Lower leg skin (tissue), 4 donors: ENCODE measurements around the gene ETHE1. TPM values are rescaled to one million over a fixed set of nuclear protein-coding genes. Genes with fewer than 3 reads are reported as not detected.

Experiments
- DNase-seq, 2 donors: peaks; one replicate each; pipeline ENCODE4 v3.0.0-alpha.2; 2019; ENCODE audit warnings: low spot score in 2 of 2
- H3K4me3 ChIP-seq: fragments of 200-600 bp; sonication (generic); 2 replicates; pipeline ENCODE4 v1.5.1; 2017; ENCODE audit warnings: mild to moderate bottlenecking, low read depth; ENCODE audit not compliant: poor library complexity, severe bottlenecking
- POLR2A ChIP-seq, 2 donors: fragments of 450-650 bp; IDR thresholded peaks; one replicate each; pipeline ENCODE4 v1.6.1; 2016 to 2017; ENCODE audit warnings: antibody characterized with exemption in 2 of 2, mild to moderate bottlenecking in 1 of 2, moderate library complexity in 1 of 2
- WGBS, 2 donors: methylation state at CpG; one replicate each; pipeline ENCODE4 v1.1.5; 2018; 5-methylcytosine and 5-hydroxymethylcytosine counted together
- intact Hi-C: fragments of 100-400 bp; cut with DNase I; formaldehyde crosslinking; loops from one replicate; pipeline ENCODE4 v1.15.0; 2023; ENCODE audit warnings: low total_unique reads
- total RNA-seq, 4 donors: library from RNA; depleted of rRNA; stranded (reverse); fragments of >200 nt; gene quantifications; one replicate each; pipeline ENCODE4 v1.1.0, GENCODE V29; 2016
- TF ChIP-seq, protein P1 (sequence below), 3 donors: fragments of 450-650 bp; IDR thresholded peaks; one replicate each; pipeline ENCODE4 v1.5.1; 2016; ENCODE audit warnings: antibody characterized with exemption in 3 of 3, mild to moderate bottlenecking in 3 of 3, moderate library complexity in 2 of 3

ETHE1 gene
- total RNA-seq, 4 donors from 2014 or later: 63.4 to 79.3 (median 72.8) TPM

DNA sequence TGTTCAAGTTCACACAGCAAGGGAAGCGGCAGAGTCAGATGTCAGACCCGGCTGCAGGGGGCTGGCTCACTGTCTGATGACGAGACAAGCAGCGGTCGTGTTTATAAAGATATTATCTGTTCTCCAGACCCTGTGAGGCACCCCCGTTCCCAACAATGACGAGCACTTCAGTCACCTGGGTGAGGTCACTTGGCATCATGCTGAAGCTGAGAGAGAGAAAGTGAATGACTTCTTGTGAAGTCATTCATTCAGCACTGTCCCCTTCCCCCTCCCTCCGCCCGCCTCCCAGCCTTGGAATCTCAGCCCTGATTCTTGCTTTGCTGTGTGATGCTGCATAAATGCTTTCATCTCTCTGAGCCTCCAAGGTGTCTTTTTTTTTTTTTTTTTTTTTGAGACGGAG is 56.7 kb downstream of the ETHE1 start:
- 61 to 66% methylated on average over 10 of the region's 10 CpGs for WGBS, 2 donors
- intact Hi-C loops: no loop called here

DNA sequence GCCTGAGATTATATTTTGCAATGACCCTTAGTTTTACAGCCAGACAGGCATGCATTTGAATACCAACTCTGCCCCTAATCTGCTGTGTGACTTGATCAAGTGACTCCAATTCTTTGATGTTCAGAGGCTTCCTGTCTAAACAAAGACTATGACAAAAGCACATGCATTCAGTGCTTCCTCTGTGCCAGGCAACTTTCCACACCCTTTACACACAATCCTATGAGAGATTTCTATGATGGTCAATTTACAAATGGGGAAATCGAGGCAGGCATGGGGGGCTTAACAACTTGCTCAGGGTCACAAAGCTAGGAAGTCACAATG is 57.9 kb downstream of the ETHE1 start:
- DNase-seq: no peak
- no peak for TF ChIP-seq POLR2A (IDR thresholded peaks at IDR 0.05)
- TF ChIP-seq, protein P1, sequence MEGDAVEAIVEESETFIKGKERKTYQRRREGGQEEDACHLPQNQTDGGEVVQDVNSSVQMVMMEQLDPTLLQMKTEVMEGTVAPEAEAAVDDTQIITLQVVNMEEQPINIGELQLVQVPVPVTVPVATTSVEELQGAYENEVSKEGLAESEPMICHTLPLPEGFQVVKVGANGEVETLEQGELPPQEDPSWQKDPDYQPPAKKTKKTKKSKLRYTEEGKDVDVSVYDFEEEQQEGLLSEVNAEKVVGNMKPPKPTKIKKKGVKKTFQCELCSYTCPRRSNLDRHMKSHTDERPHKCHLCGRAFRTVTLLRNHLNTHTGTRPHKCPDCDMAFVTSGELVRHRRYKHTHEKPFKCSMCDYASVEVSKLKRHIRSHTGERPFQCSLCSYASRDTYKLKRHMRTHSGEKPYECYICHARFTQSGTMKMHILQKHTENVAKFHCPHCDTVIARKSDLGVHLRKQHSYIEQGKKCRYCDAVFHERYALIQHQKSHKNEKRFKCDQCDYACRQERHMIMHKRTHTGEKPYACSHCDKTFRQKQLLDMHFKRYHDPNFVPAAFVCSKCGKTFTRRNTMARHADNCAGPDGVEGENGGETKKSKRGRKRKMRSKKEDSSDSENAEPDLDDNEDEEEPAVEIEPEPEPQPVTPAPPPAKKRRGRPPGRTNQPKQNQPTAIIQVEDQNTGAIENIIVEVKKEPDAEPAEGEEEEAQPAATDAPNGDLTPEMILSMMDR (IDR thresholded peaks at IDR 0.05): no peak
- H3K4me3 ChIP-seq: no peak overlapping the region
- intact Hi-C loops: no loop called here
- WGBS, 2 donors: 47 to 67% methylated on average over 1 of the region's 1 CpG

More for the DNA sequence above, 56.7 kb downstream of the ETHE1 start:
- DNase-seq: no peak
- no peak for TF ChIP-seq POLR2A (IDR thresholded peaks at IDR 0.05)
- TF ChIP-seq, protein P1 (IDR thresholded peaks at IDR 0.05): no peak
- H3K4me3 ChIP-seq: no peak overlapping the region

DNA sequence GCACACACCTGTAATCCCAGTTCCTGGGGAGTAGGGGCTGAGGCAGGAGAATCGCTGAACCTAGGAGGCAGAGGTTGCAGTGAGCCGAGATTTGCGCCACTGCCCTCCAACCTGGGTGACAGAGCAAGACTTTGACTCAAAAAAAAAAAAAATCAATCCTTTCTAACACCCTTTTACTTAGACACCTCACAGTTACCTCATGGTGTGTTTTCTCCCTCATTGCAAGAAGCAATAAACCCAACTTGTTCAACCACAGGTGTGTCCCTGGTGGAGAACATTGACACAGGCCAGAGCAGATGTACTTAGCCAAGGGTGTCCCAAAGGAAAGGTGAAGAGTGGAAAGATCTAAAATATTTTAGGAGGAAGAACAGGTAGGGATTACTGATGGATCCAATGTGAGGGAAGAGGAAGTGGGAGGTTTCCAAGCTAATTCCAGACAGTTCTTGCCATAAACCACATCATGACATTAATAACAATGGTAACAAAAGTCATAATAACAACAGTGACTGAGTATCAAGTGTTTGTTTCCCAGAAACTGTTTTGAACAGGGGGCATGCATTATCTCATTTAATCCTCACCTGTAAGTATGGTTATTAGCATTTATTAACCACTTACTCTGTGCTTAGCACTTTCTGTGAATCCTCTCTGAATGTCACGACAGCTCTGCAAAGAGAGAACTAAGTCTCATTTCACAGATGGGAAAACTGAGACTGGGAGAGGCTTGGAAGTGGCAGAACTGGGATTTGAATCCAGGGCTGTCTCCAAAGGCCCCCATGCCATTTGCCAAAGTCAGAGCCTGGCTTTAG is 58.4 kb downstream of the ETHE1 start:
- intact Hi-C loops: no loop called here
- no peak for TF ChIP-seq POLR2A (IDR thresholded peaks at IDR 0.05)
- TF ChIP-seq, protein P1 (IDR thresholded peaks at IDR 0.05): no peak
- H3K4me3 ChIP-seq: no peak overlapping the region
- DNase-seq: no peak
- 76 to 87% methylated on average over 4 of the region's 4 CpGs for WGBS, 2 donors

DNA sequence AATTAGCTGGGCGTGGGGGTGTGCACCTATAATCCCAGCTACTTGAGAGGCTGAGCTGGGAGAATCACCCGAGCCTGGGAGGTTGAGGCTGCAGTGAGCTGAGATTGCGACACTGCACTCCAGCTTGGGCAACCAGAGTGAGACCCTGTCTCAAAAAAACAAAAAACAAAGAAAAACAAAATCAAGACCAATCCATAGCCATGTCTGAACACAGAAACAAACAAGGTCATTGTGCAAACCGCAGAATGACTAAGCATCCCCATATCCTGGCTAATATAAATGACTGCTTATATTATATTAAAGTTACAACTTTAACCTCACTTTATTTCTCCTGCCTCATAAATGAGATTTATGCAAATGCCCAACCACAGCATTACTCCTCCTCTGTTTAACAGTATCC is 59.3 kb downstream of the ETHE1 start:
- no peak overlapping the region for H3K4me3 ChIP-seq
- WGBS, 2 donors: 74 to 78% methylated on average over 4 of the region's 4 CpGs
- intact Hi-C loops: no loop called here
- no peak for TF ChIP-seq POLR2A (IDR thresholded peaks at IDR 0.05)
- TF ChIP-seq, protein P1 (IDR thresholded peaks at IDR 0.05): no peak
- no peak for DNase-seq

DNA sequence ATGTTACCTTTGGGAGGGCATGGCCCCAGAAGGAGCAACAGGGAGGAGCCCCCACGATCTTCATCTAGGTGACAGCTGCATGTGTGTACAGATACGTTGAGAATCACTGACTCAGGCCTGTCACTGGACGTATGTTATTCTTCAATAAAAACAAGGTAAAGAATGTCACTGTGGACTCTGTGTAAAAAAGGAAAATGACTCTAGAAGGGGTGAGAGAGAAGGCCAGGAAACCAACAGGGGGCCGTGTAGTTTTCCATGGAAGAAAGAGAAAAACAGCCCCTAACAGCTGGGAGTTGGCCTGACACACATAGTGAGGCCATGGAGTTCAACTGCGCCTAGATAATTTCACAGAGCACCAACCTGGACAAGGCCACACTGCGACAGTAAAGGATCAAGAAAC is 59.7 kb downstream of the ETHE1 start:
- 74 to 78% methylated on average over 6 of the region's 6 CpGs for WGBS, 2 donors
- intact Hi-C loops: no loop called here
- H3K4me3 ChIP-seq: no peak overlapping the region
- TF ChIP-seq, protein P1 (IDR thresholded peaks at IDR 0.05): no peak
- TF ChIP-seq POLR2A (IDR thresholded peaks at IDR 0.05): no peak
- DNase-seq: no peak

DNA sequence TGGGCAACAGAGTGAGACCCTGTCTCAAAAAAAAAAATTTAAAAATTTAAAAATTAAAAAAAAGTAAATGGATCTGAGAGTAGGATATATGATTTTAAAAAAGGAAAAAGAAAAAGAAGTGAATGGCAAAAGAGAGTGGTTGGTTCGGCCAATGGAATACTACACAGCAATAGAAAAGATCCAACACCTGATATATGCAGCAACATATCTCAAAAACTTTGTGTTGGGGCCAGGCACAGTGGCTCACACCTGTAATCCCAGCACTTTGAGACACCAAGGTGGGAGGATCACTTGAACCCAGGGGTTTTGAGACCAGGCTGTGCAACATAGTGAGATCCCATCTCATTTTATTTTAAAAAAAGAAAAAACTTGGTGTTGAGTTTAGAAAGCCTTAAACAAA is 60.2 kb downstream of the ETHE1 start:
- 97 to 100% methylated on average over 1 of the region's 1 CpG for WGBS, 2 donors
- intact Hi-C loops: no loop called here
- DNase-seq: no peak
- no peak for TF ChIP-seq POLR2A (IDR thresholded peaks at IDR 0.05)
- TF ChIP-seq, protein P1 (IDR thresholded peaks at IDR 0.05): no peak
- H3K4me3 ChIP-seq: no peak overlapping the region
